HepG2 (cell line): ENCODE results near the gene NRN1L. TPM values are rescaled to one million over a fixed set of nuclear protein-coding genes. Genes with fewer than 3 reads are reported as not detected.

Experiments
- AKAP8 ChIP-seq: sonication (generic); formaldehyde crosslinking; IDR thresholded peaks from 2 replicates; pipeline ENCODE4 v1.5.1; 2020; ENCODE audit warnings: mild to moderate bottlenecking, missing genetic modification reagents
- HMG20A ChIP-seq: IDR thresholded peaks from 2 replicates; pipeline ENCODE4 v1.6.1; 2016; ENCODE audit warnings: borderline replicate concordance
- HOXA9 ChIP-seq: sonication (generic); formaldehyde crosslinking; IDR thresholded peaks from 2 replicates; pipeline ENCODE4 v1.8.1; 2022; ENCODE audit warnings: missing genetic modification reagents, mild to moderate bottlenecking, moderate library complexity, borderline replicate concordance
- MIER3 ChIP-seq: IDR thresholded peaks from 2 replicates; pipeline ENCODE4 v1.6.1; 2016; ENCODE audit warnings: missing compliant biosample characterization, borderline replicate concordance
- MTF2 ChIP-seq: sonication (generic); formaldehyde crosslinking; IDR thresholded peaks from 2 replicates; pipeline ENCODE4 v1.5.0; 2020; ENCODE audit warnings: missing genetic modification reagents, borderline replicate concordance
- RXRA ChIP-seq: sonication (generic); formaldehyde crosslinking; IDR thresholded peaks from 2 replicates; pipeline ENCODE4 v1.5.1; 2020; ENCODE audit warnings: missing genetic modification reagents
- SKI ChIP-seq: fragments of 450-650 bp; IDR thresholded peaks from one replicate; pipeline ENCODE4 v1.6.1; 2018; ENCODE audit warnings: mild to moderate bottlenecking; ENCODE audit not compliant: partially characterized antibody
- TAF1 ChIP-seq: sonication (generic); formaldehyde crosslinking; IDR thresholded peaks from 2 replicates; pipeline ENCODE4 v1.4.0; 2020; ENCODE audit warnings: missing genetic modification reagents
- TEAD3 ChIP-seq: optimal IDR thresholded peaks from 2 replicates; pipeline ENCODE3; 2016; ENCODE audit warnings: borderline replicate concordance
- TGIF2 ChIP-seq: IDR thresholded peaks from 2 replicates; pipeline ENCODE4 v1.6.1; 2016; ENCODE audit warnings: control low read depth, missing compliant biosample characterization
- TOPORS ChIP-seq: sonication (generic); formaldehyde crosslinking; IDR thresholded peaks from 2 replicates; pipeline ENCODE4 v1.8.0; 2023; ENCODE audit warnings: mild to moderate bottlenecking, missing genetic modification reagents
- ZEB1 ChIP-seq: IDR thresholded peaks from 2 replicates; pipeline ENCODE4 v1.6.1; 2012; ENCODE audit warnings: mild to moderate bottlenecking, low read depth, inconsistent platforms; ENCODE audit not compliant: insufficient replicate concordance
- ZNF292 ChIP-seq: sonication (generic); formaldehyde crosslinking; IDR thresholded peaks from 2 replicates; pipeline ENCODE4 v1.8.1; 2022; ENCODE audit warnings: mild to moderate bottlenecking, low read depth, missing genetic modification reagents, borderline replicate concordance
- ZNF432 ChIP-seq: sonication (generic); formaldehyde crosslinking; IDR thresholded peaks from 2 replicates; pipeline ENCODE4 v1.5.0; 2020; ENCODE audit warnings: missing genetic modification reagents, mild to moderate bottlenecking, borderline replicate concordance
- ZNF660 ChIP-seq: sonication (generic); formaldehyde crosslinking; IDR thresholded peaks from 2 replicates; pipeline ENCODE4 v1.5.1; 2020; ENCODE audit warnings: mild to moderate bottlenecking, low read depth, missing genetic modification reagents, borderline replicate concordance
- ZNF768 ChIP-seq: sonication (generic); formaldehyde crosslinking; IDR thresholded peaks from 2 replicates; pipeline ENCODE4 v1.4.0; 2020; ENCODE audit warnings: missing genetic modification reagents
- ZNF776 ChIP-seq: sonication (generic); formaldehyde crosslinking; IDR thresholded peaks from 2 replicates; pipeline ENCODE4 v1.4.0; 2020; ENCODE audit warnings: mild to moderate bottlenecking, missing genetic modification reagents
- polyA plus RNA-seq, 8 experiments: library from polyadenylated mRNA; depleted of rRNA in 3 of 8; stranded (reverse) in 7 of 8; unstranded in 1 of 8; fragments of >200 nt; fragmentation: Illumina TruSeq in 4 of 8; extraction: Trizol in 4 of 8; gene quantifications; 2 replicates each; pipeline versions ENCODE4 v1.2.1 to v1.2.3, GENCODE V29; 2011 to 2016; ENCODE audit warnings: low read depth in 4 of 8, missing spikeins in 1 of 8, mixed read lengths in 1 of 8; ENCODE audit not compliant: insufficient read depth in 1 of 8
- total RNA-seq, 5 experiments: library from RNA; depleted of rRNA; stranded (reverse); fragments of >200 nt; fragmentation: Illumina TruSeq; extraction: Trizol; gene quantifications; 2 replicates each; pipeline ENCODE4 v1.2.3, GENCODE V29; 2016; ENCODE audit warnings: low read depth in 1 of 5
- TF ChIP-seq, protein P1 (sequence below): sonication (generic); formaldehyde crosslinking; IDR thresholded peaks from 2 replicates; pipeline ENCODE4 v1.4.0; 2020; ENCODE audit warnings: missing genetic modification reagents, borderline replicate concordance
- TF ChIP-seq, protein P2 (sequence below): sonication (generic); formaldehyde crosslinking; IDR thresholded peaks from 2 replicates; pipeline ENCODE4 v1.4.0; 2020; ENCODE audit warnings: missing genetic modification reagents
- TF ChIP-seq, protein P3 (sequence below): sonication (generic); formaldehyde crosslinking; IDR thresholded peaks from 2 replicates; pipeline ENCODE4 v1.5.1; 2020; ENCODE audit warnings: mild to moderate bottlenecking, moderate library complexity, missing genetic modification reagents
- TF ChIP-seq, protein P4 (sequence below), 2 experiments: sonication (generic) in 1 of 2; formaldehyde crosslinking in 1 of 2; IDR thresholded peaks; 2 replicates each; pipeline versions ENCODE4 v1.4.0 to v1.6.1; 2018 to 2020; ENCODE audit warnings: missing genetic modification reagents in 2 of 2, borderline replicate concordance in 1 of 2, low read depth in 1 of 2, mild to moderate bottlenecking in 1 of 2, missing biosample characterization in 1 of 2

NRN1L gene
- total and polyA plus RNA-seq, 2 of the 13 experiments (the other 11 are each of a cell fraction or from before 2014, with no cell fraction given), result 0.53 to 1.2 TPM

DNA sequence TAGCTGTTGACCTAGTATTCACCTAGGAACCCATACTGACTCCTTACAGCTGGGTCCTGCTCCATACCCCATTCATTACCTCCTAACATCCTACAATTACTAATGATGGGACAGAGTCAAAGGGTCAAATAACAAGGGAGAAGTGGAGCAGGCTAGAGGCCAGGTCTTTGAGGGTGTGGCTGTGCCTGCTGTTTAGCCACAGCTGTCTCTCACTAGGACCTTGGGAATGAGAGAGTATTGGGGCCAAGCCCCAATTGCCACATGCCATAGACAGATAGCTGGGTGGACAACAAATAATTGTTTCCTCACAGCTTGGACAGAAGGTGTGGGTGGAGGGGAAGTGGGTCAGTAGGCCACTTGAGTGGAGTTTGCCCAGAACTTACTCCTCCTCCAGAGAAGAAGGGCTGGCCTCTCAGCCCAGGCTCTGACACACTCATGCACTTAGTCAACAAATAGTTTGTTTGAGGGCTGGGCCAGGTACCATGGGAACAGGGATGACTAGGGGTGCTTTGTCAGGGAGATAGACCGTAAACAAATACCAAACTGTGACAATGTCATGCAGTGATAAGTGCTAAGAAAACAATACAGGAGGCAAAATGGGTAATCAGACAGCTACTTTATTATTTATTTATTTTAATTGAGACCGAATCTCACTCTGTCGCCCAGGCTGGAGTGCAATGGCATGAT is 27.0 kb upstream of the NRN1L start (continued):
- TF ChIP-seq, protein P1, sequence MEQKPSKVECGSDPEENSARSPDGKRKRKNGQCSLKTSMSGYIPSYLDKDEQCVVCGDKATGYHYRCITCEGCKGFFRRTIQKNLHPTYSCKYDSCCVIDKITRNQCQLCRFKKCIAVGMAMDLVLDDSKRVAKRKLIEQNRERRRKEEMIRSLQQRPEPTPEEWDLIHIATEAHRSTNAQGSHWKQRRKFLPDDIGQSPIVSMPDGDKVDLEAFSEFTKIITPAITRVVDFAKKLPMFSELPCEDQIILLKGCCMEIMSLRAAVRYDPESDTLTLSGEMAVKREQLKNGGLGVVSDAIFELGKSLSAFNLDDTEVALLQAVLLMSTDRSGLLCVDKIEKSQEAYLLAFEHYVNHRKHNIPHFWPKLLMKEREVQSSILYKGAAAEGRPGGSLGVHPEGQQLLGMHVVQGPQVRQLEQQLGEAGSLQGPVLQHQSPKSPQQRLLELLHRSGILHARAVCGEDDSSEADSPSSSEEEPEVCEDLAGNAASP (CRISPR knock-in tag), result no peak
- no peak for TF ChIP-seq TOPORS (CRISPR knock-in tag)
- TF ChIP-seq RXRA, result peak; percentile 59; the same call in 1 of the 2 replicates
- TF ChIP-seq, protein P2, sequence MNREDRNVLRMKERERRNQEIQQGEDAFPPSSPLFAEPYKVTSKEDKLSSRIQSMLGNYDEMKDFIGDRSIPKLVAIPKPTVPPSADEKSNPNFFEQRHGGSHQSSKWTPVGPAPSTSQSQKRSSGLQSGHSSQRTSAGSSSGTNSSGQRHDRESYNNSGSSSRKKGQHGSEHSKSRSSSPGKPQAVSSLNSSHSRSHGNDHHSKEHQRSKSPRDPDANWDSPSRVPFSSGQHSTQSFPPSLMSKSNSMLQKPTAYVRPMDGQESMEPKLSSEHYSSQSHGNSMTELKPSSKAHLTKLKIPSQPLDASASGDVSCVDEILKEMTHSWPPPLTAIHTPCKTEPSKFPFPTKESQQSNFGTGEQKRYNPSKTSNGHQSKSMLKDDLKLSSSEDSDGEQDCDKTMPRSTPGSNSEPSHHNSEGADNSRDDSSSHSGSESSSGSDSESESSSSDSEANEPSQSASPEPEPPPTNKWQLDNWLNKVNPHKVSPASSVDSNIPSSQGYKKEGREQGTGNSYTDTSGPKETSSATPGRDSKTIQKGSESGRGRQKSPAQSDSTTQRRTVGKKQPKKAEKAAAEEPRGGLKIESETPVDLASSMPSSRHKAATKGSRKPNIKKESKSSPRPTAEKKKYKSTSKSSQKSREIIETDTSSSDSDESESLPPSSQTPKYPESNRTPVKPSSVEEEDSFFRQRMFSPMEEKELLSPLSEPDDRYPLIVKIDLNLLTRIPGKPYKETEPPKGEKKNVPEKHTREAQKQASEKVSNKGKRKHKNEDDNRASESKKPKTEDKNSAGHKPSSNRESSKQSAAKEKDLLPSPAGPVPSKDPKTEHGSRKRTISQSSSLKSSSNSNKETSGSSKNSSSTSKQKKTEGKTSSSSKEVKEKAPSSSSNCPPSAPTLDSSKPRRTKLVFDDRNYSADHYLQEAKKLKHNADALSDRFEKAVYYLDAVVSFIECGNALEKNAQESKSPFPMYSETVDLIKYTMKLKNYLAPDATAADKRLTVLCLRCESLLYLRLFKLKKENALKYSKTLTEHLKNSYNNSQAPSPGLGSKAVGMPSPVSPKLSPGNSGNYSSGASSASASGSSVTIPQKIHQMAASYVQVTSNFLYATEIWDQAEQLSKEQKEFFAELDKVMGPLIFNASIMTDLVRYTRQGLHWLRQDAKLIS (CRISPR knock-in tag), result no peak
- TF ChIP-seq SKI, result peak; percentile 90
- peak; percentile 85 for TF ChIP-seq TGIF2 (CRISPR knock-in tag)
- TF ChIP-seq TEAD3 (CRISPR knock-in tag), result peak; percentile 73
- TF ChIP-seq MTF2, result no peak
- no peak for TF ChIP-seq ZNF768 (CRISPR knock-in tag)
- no peak for TF ChIP-seq ZEB1
- peak; percentile 89; the same call in 1 of the 2 replicates for TF ChIP-seq MIER3 (CRISPR knock-in tag)
- no peak for TF ChIP-seq ZNF660 (CRISPR knock-in tag)
- peak; percentile 76; the same call in 1 of the 2 replicates for TF ChIP-seq AKAP8
- TF ChIP-seq, protein P3, sequence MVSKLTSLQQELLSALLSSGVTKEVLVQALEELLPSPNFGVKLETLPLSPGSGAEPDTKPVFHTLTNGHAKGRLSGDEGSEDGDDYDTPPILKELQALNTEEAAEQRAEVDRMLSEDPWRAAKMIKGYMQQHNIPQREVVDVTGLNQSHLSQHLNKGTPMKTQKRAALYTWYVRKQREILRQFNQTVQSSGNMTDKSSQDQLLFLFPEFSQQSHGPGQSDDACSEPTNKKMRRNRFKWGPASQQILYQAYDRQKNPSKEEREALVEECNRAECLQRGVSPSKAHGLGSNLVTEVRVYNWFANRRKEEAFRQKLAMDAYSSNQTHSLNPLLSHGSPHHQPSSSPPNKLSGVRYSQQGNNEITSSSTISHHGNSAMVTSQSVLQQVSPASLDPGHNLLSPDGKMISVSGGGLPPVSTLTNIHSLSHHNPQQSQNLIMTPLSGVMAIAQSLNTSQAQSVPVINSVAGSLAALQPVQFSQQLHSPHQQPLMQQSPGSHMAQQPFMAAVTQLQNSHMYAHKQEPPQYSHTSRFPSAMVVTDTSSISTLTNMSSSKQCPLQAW, result 0 out of 2 replicates have a peak, but pooled peaks have one; percentile 44
- TF ChIP-seq, protein P4, sequence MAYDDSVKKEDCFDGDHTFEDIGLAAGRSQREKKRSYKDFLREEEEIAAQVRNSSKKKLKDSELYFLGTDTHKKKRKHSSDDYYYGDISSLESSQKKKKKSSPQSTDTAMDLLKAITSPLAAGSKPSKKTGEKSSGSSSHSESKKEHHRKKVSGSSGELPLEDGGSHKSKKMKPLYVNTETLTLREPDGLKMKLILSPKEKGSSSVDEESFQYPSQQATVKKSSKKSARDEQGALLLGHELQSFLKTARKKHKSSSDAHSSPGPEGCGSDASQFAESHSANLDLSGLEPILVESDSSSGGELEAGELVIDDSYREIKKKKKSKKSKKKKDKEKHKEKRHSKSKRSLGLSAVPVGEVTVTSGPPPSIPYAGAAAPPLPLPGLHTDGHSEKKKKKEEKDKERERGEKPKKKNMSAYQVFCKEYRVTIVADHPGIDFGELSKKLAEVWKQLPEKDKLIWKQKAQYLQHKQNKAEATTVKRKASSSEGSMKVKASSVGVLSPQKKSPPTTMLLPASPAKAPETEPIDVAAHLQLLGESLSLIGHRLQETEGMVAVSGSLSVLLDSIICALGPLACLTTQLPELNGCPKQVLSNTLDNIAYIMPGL (CRISPR knock-in tag; IDR thresholded peaks at IDR 0.05; ENCODE audit: borderline replicate concordance in 1 of 2, low read depth in 1 of 2), result 0 out of 4 replicates have a peak, but pooled peaks of 1 of the 2 experiments have one; percentile 21
- TF ChIP-seq ZNF432 (CRISPR knock-in tag), result no peak
- TF ChIP-seq TAF1 (CRISPR knock-in tag), result no peak
- TF ChIP-seq ZNF292 (CRISPR knock-in tag), result peak; percentile 21; the same call in 1 of the 2 replicates
- TF ChIP-seq HMG20A (CRISPR knock-in tag), result no peak; the same call in 1 of the 2 replicates
- no peak for TF ChIP-seq ZNF776 (CRISPR knock-in tag)
- TF ChIP-seq HOXA9 (CRISPR knock-in tag), result no peak
